Fibroblast of lung (primary cell): ENCODE measurements around the gene EXOSC6.
"Not testable (repeated sequence)": the region's sequence is repeated elsewhere in the genome, so short reads cannot be mapped to it uniquely, and the experiment has no call there.

Experiments used
- CTCF ChIP-seq, 2 donors: IDR thresholded peaks in 1 of 2; conservative IDR thresholded peaks in 1 of 2; 1 replicate in 1 of 2; 2 replicates in 1 of 2; pipeline ENCODE4 v1.5.1; 2011 to 2012; ENCODE audit warnings: low read length in 2 of 2, control low read depth in 1 of 2, inconsistent platforms in 1 of 2, low read depth in 1 of 2, mild to moderate bottlenecking in 1 of 2
- EZH2 ChIP-seq: IDR thresholded peaks from 2 replicates; pipeline ENCODE4 v1.5.1; 2012; ENCODE audit warnings: low read length, control low read depth, mild to moderate bottlenecking; ENCODE audit errors: missing control alignments

- not testable (repeated sequence) for TF ChIP-seq CTCF (conservative IDR thresholded peaks at IDR 0.05 in 1 of 2, IDR thresholded peaks at IDR 0.05 in 1 of 2; ENCODE audit: low read depth in 1 of 2, low read length in 2 of 2); EZH2
Measured at GRCh38 chr16:70204668-70205405, 46.9 kb downstream of the EXOSC6 start.
